Subcutaneous abdominal adipose tissue (tissue), 5 donors: ENCODE results near the gene RING1.

Source experiments
- H3K27ac ChIP-seq: one replicate; pipeline ENCODE4 v1.7.0; 2013; ENCODE audit warnings: low read depth, mild to moderate bottlenecking, inconsistent platforms, low read length, moderate library complexity
- H3K27me3 ChIP-seq, 5 donors: one replicate each; pipeline ENCODE4 v1.7.0; 2013; ENCODE audit warnings: low read length in 5 of 5, inconsistent platforms in 1 of 5; ENCODE audit not compliant: control insufficient read depth in 5 of 5, insufficient read depth in 4 of 5
- H3K36me3 ChIP-seq, 5 donors: one replicate each; pipeline ENCODE4 v1.7.0; 2013; ENCODE audit warnings: low read length in 5 of 5; ENCODE audit not compliant: control insufficient read depth in 5 of 5, insufficient read depth in 5 of 5
- H3K4me1 ChIP-seq, 5 donors: one replicate each; pipeline ENCODE4 v1.7.0; 2013; ENCODE audit warnings: low read length in 5 of 5, mild to moderate bottlenecking in 3 of 5, moderate library complexity in 1 of 5; ENCODE audit not compliant: control insufficient read depth in 5 of 5, insufficient read depth in 5 of 5
- H3K4me3 ChIP-seq, 5 donors: one replicate each; pipeline ENCODE4 v1.7.0; 2013; ENCODE audit warnings: low read length in 5 of 5, low read depth in 1 of 5
- H3K9ac ChIP-seq, 5 donors: one replicate each; pipeline ENCODE4 v1.7.0; 2013; ENCODE audit warnings: low read length in 5 of 5, mild to moderate bottlenecking in 4 of 5, moderate library complexity in 3 of 5
- H3K9me3 ChIP-seq, 5 donors: one replicate each; pipeline ENCODE4 v1.7.0; 2013; ENCODE audit warnings: low read length in 5 of 5; ENCODE audit not compliant: control insufficient read depth in 5 of 5
- donor health status: healthy.
- donor health status: healthy.
- donor health status: healthy.
- donor health status: healthy.
- donor health status: healthy.

RING1 gene

GRCh38 chr6:33200219-33201146 is 7.8 kb upstream of the RING1 start, which contains the start of the genes RXRB and SLC39A7:
Gene RXRB, minus strand, starts transcription at chr6:33200665. Its CDS starts 189 bp downstream, at chr6:33200476.
Gene SLC39A7, plus strand, starts transcription at chr6:33200867. Its CDS starts 379 bp downstream, at chr6:33201246.
- Histone ChIP-seq H3K9me3 (no peaks in the 10 kb centered on the region), H3K4me1 (peaks cover 17 to 64% (median 57%) of the 10 kb centered on the region in 5 donors), H3K4me3 (peak within 1 kb of the TSS; percentile 91 to 95 (median 93)), H3K36me3 (peaks cover 7 to 48% (median 40%) of the 10 kb centered on the region in 5 donors), H3K27ac (peak within 1 kb of the TSS; percentile 96), H3K27me3 (no peaks in the 10 kb centered on the region), H3K9ac (peak within 1 kb of the TSS; percentile 89 to 99 (median 96))

GRCh38 chr6:33201147-33201545 is 7.2 kb upstream of the RING1 start:
- Histone ChIP-seq H3K27ac (peak overlapping the region; percentile 96), H3K4me3 (peak overlapping the region; percentile 91 to 94 (median 92)), H3K36me3 (peaks cover 7 to 41% (median 34%) of the 10 kb centered on the region in 5 donors), H3K9me3 (no peaks in the 10 kb centered on the region), H3K9ac (peak overlapping the region; percentile 89 to 99 (median 96)), H3K4me1 (peaks cover 17 to 64% (median 57%) of the 10 kb centered on the region in 5 donors), H3K27me3 (no peaks in the 10 kb centered on the region)

- H3K9ac ChIP-seq, result peak overlapping the region in 3 of 5 donors; percentile 22 to 98 (median 90)
- peak overlapping the region; percentile 96 for H3K27ac ChIP-seq
- no peaks in the 10 kb centered on the region for H3K9me3 ChIP-seq
- H3K4me1 ChIP-seq, result peaks cover 17 to 64% (median 57%) of the 10 kb centered on the region in 5 donors
- H3K4me3 ChIP-seq, result peak overlapping the region; percentile 91 to 94 (median 92)
- H3K27me3 ChIP-seq, result no peaks in the 10 kb centered on the region
- peaks cover 7 to 34% (median 28%) of the 10 kb centered on the region in 5 donors for H3K36me3 ChIP-seq
These were observed 6.4 kb upstream of the RING1 start for GRCh38 chr6:33201935-33202334.

- peak overlapping the region in 1 of 5 donors; percentile 16 for H3K9ac ChIP-seq
- H3K4me3 ChIP-seq, result no peak overlapping the region
- H3K9me3 ChIP-seq, result no peaks in the 10 kb centered on the region
- H3K36me3 ChIP-seq, result peaks cover 7 to 26% (median 19%) of the 10 kb centered on the region in 5 donors
- no peaks in the 10 kb centered on the region for H3K27me3 ChIP-seq
- peaks cover 17 to 65% (median 57%) of the 10 kb centered on the region in 5 donors for H3K4me1 ChIP-seq
- no peak overlapping the region for H3K27ac ChIP-seq
These were observed 5.5 kb upstream of the RING1 start for GRCh38 chr6:33202799-33203198.

GRCh38 chr6:33203443-33204164 is 4.7 kb upstream of the RING1 start:
- Histone ChIP-seq H3K4me3 (peak overlapping the region in 1 of 5 donors; percentile 11), H3K4me1 (peaks cover 17 to 60% (median 52%) of the 10 kb centered on the region in 5 donors)

GRCh38 chr6:33204165-33204414 is 4.2 kb upstream of the RING1 start:
- peak overlapping the region; percentile 50 for H3K27ac ChIP-seq
- peaks cover 7 to 23% (median 19%) of the 10 kb centered on the region in 5 donors for H3K36me3 ChIP-seq
- no peaks in the 10 kb centered on the region for H3K27me3 ChIP-seq
- no peaks in the 10 kb centered on the region for H3K9me3 ChIP-seq
- no peak overlapping the region for H3K9ac ChIP-seq
- H3K4me1 ChIP-seq, result peaks cover 17 to 60% (median 53%) of the 10 kb centered on the region in 5 donors
- H3K4me3 ChIP-seq, result peak overlapping the region in 2 of 5 donors; percentile 11 to 88

More at GRCh38 chr6:33203443-33204164, 4.7 kb upstream of the RING1 start:
- H3K9ac ChIP-seq, result no peak overlapping the region
- peaks cover 7 to 23% (median 19%) of the 10 kb centered on the region in 5 donors for H3K36me3 ChIP-seq
- H3K27me3 ChIP-seq, result no peaks in the 10 kb centered on the region
- H3K27ac ChIP-seq, result peak overlapping the region; percentile 50
- no peaks in the 10 kb centered on the region for H3K9me3 ChIP-seq

- H3K36me3 ChIP-seq, result peaks cover 7 to 26% (median 23%) of the 10 kb centered on the region in 5 donors
- H3K9ac ChIP-seq, result peak within 1 kb of the TSS in 4 of 5 donors; percentile 76 to 87 (median 84)
- peak within 1 kb of the TSS; percentile 50 for H3K27ac ChIP-seq
- no peaks in the 10 kb centered on the region for H3K27me3 ChIP-seq
- peaks cover 15 to 56% (median 50%) of the 10 kb centered on the region in 5 donors for H3K4me1 ChIP-seq
- peak within 1 kb of the TSS; percentile 60 to 88 (median 79) for H3K4me3 ChIP-seq
- no peaks in the 10 kb centered on the region for H3K9me3 ChIP-seq
These were observed 3.7 kb upstream of the RING1 start, which contains the start of gene HSD17B8 for GRCh38 chr6:33204415-33205190. Gene HSD17B8, plus strand, starts transcription at chr6:33204655. Its CDS starts 14 bp downstream, at chr6:33204669.

GRCh38 chr6:33205191-33206026 is 2.9 kb upstream of the RING1 start:
- Histone ChIP-seq H3K4me3 (peak overlapping the region; percentile 60 to 88 (median 79)), H3K4me1 (peaks cover 14 to 53% (median 46%) of the 10 kb centered on the region in 5 donors), H3K27ac (no peak overlapping the region), H3K9ac (peak overlapping the region in 4 of 5 donors; percentile 76 to 87 (median 84)), H3K36me3 (peaks cover 7 to 34% (median 31%) of the 10 kb centered on the region in 5 donors), H3K27me3 (no peaks in the 10 kb centered on the region), H3K9me3 (no peaks in the 10 kb centered on the region)
